ENCODE results near the gene UROC1. TPM values are rescaled to one million over a fixed set of nuclear protein-coding genes. Genes with fewer than 3 reads are reported as not detected.

The UROC1 gene
- total RNA-seq, 1 experiment from 2014 or later = not detected

- no peak overlapping the region for H3K27ac ChIP-seq (ENCODE audit: insufficient read length, low read depth, low read length)
- Mint-ChIP-seq H3K27ac (no peak overlapping the region), H3K9me3 (no peaks in the 10 kb centered on the region), H3K36me3 (ENCODE audit: insufficient read depth in 1 of 3, low read depth in 3 of 3) (peaks cover 0 to 3% (median 0%) of the 10 kb centered on the region in 3 experiments; a peak in 2 of 7 replicates), H3K27me3 (ENCODE audit: low read depth) (peaks cover 8% of the 10 kb centered on the region), H3K4me1 (no peaks in the 10 kb centered on the region), H3K4me3 (no peak overlapping the region)
- no peak for TF ChIP-seq CTCF (conservative IDR thresholded peaks at IDR 0.05)
- H3K4me2 ChIP-seq (ENCODE audit: insufficient read depth, insufficient read length, low read length) = no peak overlapping the region
- H3K56ac ChIP-seq (ENCODE audit: insufficient read length, low read depth, low read length) = no peak overlapping the region
- H3K79me1 ChIP-seq (ENCODE audit: insufficient read depth, low read depth, low read length, poor library complexity, severe bottlenecking) = no peaks in the 10 kb centered on the region
- DNase-seq = no peak
- H3K4ac ChIP-seq (ENCODE audit: low read depth, low read length) = no peak overlapping the region
- no peak overlapping the region for H4K8ac ChIP-seq (replicated peaks; ENCODE audit: insufficient read length, low read depth, low read length)
- H2BK20ac ChIP-seq (ENCODE audit: low read depth, low read length, poor library complexity, severe bottlenecking) = no peak overlapping the region
- H3K23ac ChIP-seq (ENCODE audit: insufficient read length, low read depth, low read length) = no peak overlapping the region
- WGBS (ENCODE audit: extremely low coverage, insufficient read length, low lambda C conversion rate) = no CpG with 5 or more reads among the region's 3 CpGs
- H2BK12ac ChIP-seq (ENCODE audit: insufficient read length, low read depth, low read length) = no peak overlapping the region
- H3K27me3 ChIP-seq (ENCODE audit: insufficient read depth, low read length) = no peaks in the 10 kb centered on the region
- H3K23me2 ChIP-seq (ENCODE audit: insufficient read length, low read depth, low read length, poor library complexity, severe bottlenecking) = no peaks in the 10 kb centered on the region
- H4K20me1 ChIP-seq (ENCODE audit: control insufficient read depth, insufficient read depth, insufficient read length) = peaks cover 3% of the 10 kb centered on the region
- H3K14ac ChIP-seq (ENCODE audit: insufficient read depth, low read length) = no peak overlapping the region
- no peak overlapping the region for H2BK15ac ChIP-seq (ENCODE audit: low read depth, low read length)
- no peak overlapping the region for H3T11ph ChIP-seq (ENCODE audit: low read length)
- H3K79me2 ChIP-seq (ENCODE audit: insufficient read depth, low read length) = no peaks in the 10 kb centered on the region
- H3K9me3 ChIP-seq (ENCODE audit: control insufficient read depth, low read depth, low read length) = no peaks in the 10 kb centered on the region
- H2BK120ac ChIP-seq (ENCODE audit: low read depth, low read length, poor library complexity, severe bottlenecking) = no peak overlapping the region
- no peak overlapping the region for H3K9ac ChIP-seq (ENCODE audit: extremely low read depth, insufficient read length, low read length)
- no peaks in the 10 kb centered on the region for H3K4me1 ChIP-seq (ENCODE audit: insufficient read depth, low read length)
- no peak overlapping the region for H2BK5ac ChIP-seq (ENCODE audit: insufficient read length, low read length)
- H4K5ac ChIP-seq (ENCODE audit: insufficient read length, low read depth, low read length) = no peak overlapping the region
- H4K91ac ChIP-seq (ENCODE audit: insufficient read length, low read depth, low read length) = no peak overlapping the region
- H3K18ac ChIP-seq (ENCODE audit: insufficient read length, low read depth, low read length) = no peak overlapping the region
- H2AFZ ChIP-seq (ENCODE audit: low read length) = no peak overlapping the region
- no peak overlapping the region for H2AK5ac ChIP-seq (ENCODE audit: insufficient read length, low read length)
Observed at GRCh38 chr3:126536126-126536525, 18.6 kb upstream of the UROC1 start.
